Osteocyte (in vitro differentiated cells): ENCODE measurements around the gene DOK7. TPM values are rescaled to one million over a fixed set of nuclear protein-coding genes. Genes with fewer than 3 reads are reported as not detected.

Experiments used
- DNase-seq: peaks from one replicate; pipeline ENCODE4 v3.0.0; 2021; ENCODE audit warnings: mixed read lengths; ENCODE audit not compliant: unreplicated experiment; ENCODE audit errors: extremely low spot score
- H3K27ac Mint-ChIP-seq: one replicate; pipeline ENCODE4 v1.8.0; 2021; ENCODE audit warnings: mild to moderate bottlenecking, mixed read lengths; ENCODE audit not compliant: unreplicated experiment
- H3K27me3 Mint-ChIP-seq: one replicate; pipeline ENCODE4 v1.8.0; 2021; ENCODE audit warnings: mixed read lengths; ENCODE audit not compliant: unreplicated experiment
- H3K36me3 Mint-ChIP-seq: one replicate; pipeline ENCODE4 v1.8.0; 2021; ENCODE audit warnings: mixed read lengths; ENCODE audit not compliant: unreplicated experiment
- H3K4me1 Mint-ChIP-seq: one replicate; pipeline ENCODE4 v1.8.0; 2021; ENCODE audit warnings: mixed read lengths; ENCODE audit not compliant: unreplicated experiment
- H3K4me3 Mint-ChIP-seq: one replicate; pipeline ENCODE4 v1.8.0; 2021; ENCODE audit warnings: mild to moderate bottlenecking, moderate library complexity, mixed read lengths; ENCODE audit not compliant: unreplicated experiment
- H3K9me3 Mint-ChIP-seq: one replicate; pipeline ENCODE4 v1.8.0; 2021; ENCODE audit warnings: mixed read lengths; ENCODE audit not compliant: unreplicated experiment
- CTCF ChIP-seq: fragments of 200-600 bp; sonication (generic); IDR thresholded peaks from 2 replicates; pipeline ENCODE4 v1.5.0; 2021; ENCODE audit warnings: antibody characterized with exemption, mild to moderate bottlenecking, moderate library complexity
- total RNA-seq: library from RNA; stranded (reverse); gene quantifications from 2 replicates; pipeline ENCODE4 v1.2.1, GENCODE V29; 2021

DOK7 gene
- total RNA-seq, 1 donor from 2014 or later, result not detected

- Mint-ChIP-seq H3K27me3 (no peaks in the 10 kb centered on the region), H3K27ac (no peak overlapping the region), H3K4me1 (peaks cover 9% of the 10 kb centered on the region), H3K4me3 (no peak overlapping the region), H3K9me3 (no peaks in the 10 kb centered on the region), H3K36me3 (no peaks in the 10 kb centered on the region)
- DNase-seq, result no peak
- no peak for TF ChIP-seq CTCF
These were observed 23.1 kb upstream of the DOK7 start for GRCh38 chr4:3440011-3440410.

GRCh38 chr4:3440979-3441500 lies 22.1 kb upstream of the DOK7 start:
- Mint-ChIP-seq H3K36me3 (no peaks in the 10 kb centered on the region), H3K4me1 (peaks cover 9% of the 10 kb centered on the region), H3K9me3 (no peaks in the 10 kb centered on the region), H3K27me3 (no peaks in the 10 kb centered on the region), H3K4me3 (no peak overlapping the region), H3K27ac (no peak overlapping the region)
- no peak for DNase-seq
- no peak for TF ChIP-seq CTCF

- no peak for TF ChIP-seq CTCF
- Mint-ChIP-seq H3K27ac (no peak within 1 kb of the TSS), H3K36me3 (no peaks in the 10 kb centered on the region), H3K4me1 (peaks cover 6% of the 10 kb centered on the region), H3K9me3 (no peaks in the 10 kb centered on the region), H3K27me3 (no peaks in the 10 kb centered on the region), H3K4me3 (no peak within 1 kb of the TSS)
- DNase-seq, result no peak
These were observed 21.3 kb upstream of the DOK7 start, which contains the start of gene HGFAC for GRCh38 chr4:3441501-3442459. Gene HGFAC (plus strand): TSS chr4:3441968. CDS start chr4:3442002, 34 bp downstream.

GRCh38 chr4:3442460-3442958 lies 20.6 kb upstream of the DOK7 start:
- H3K4me1 Mint-ChIP-seq, result peaks cover 4% of the 10 kb centered on the region
- no peak for DNase-seq
- H3K36me3 Mint-ChIP-seq, result no peaks in the 10 kb centered on the region
- no peak for TF ChIP-seq CTCF
- H3K27me3 Mint-ChIP-seq, result no peaks in the 10 kb centered on the region
- no peak overlapping the region for H3K4me3 Mint-ChIP-seq
- H3K27ac Mint-ChIP-seq, result no peak overlapping the region
- no peaks in the 10 kb centered on the region for H3K9me3 Mint-ChIP-seq
